ENCODE results near the gene ZFAND4. TPM values are rescaled to one million over a fixed set of nuclear protein-coding genes. Genes with fewer than 3 reads are reported as not detected.

Gene ZFAND4
- total RNA-seq, 1 experiment from 2014 or later: 5.1 TPM

Other genes with a start within 250 kb of the ZFAND4 start
- gene WASHC2C, start 54.5 kb upstream of the ZFAND4 start, total RNA-seq (2014; rRNA removed; shearing (Covaris generic)): 11.9 and 14.3 TPM in 2 replicates
- 2.4 and 5.8 TPM in 2 replicates for gene AGAP4, start 174.7 kb upstream of the ZFAND4 start, total RNA-seq (2014; rRNA removed; shearing (Covaris generic))